K562 (cell line): ENCODE measurements around the gene SMCHD1. TPM values are rescaled to one million over a fixed set of nuclear protein-coding genes. Genes with fewer than 3 reads are reported as not detected.

Experiments used
- ATAC-seq: fragments of 200-7000 bp; cut with Tn5 transposase; 3 replicates; pipeline ENCODE4 v1.9.1; 2020; ENCODE audit warnings: moderate library complexity
- BruUV-seq: library from RNA; stranded (reverse); fragments of 400-500 nt; replicated peaks from 2 replicates; lab custom pipeline; 2021; lab: Mats Ljungman, UMichigan
- CTCF ChIA-PET: fragments of 300-600 bp; formaldehyde crosslinking; extraction: SDS; loops from one replicate; lab custom pipeline; 2021; ENCODE audit warnings: low intra/inter-chr PET ratio; lab: Yijun Ruan, JAX
- POLR2A ChIA-PET: fragments of 300-600, 350-650 bp; sonication (Branson Sonifier 250); formaldehyde crosslinking; extraction: SDS; loops from one replicate; lab custom pipeline; 2021; ENCODE audit warnings: antibody characterized with exemption, inconsistent platforms; lab: Yijun Ruan, JAX
- DNase-seq, 4 experiments: peaks; one replicate each; pipeline versions ENCODE4 v3.0.0 to v3.0.0-alpha.2; 2011 to 2018; ENCODE audit warnings: low spot score in 3 of 4, mixed read lengths in 3 of 4; ENCODE audit errors: extremely low read depth in 1 of 4
- FAIRE-seq: peaks from 2 replicates; lab custom pipeline; 2011; peaks lifted over from hg19 to GRCh38; lab: Jason Lieb, UNC
- H2AFZ ChIP-seq: 2 replicates; pipeline ENCODE4 v1.6.0; 2011; ENCODE audit warnings: low read depth, low read length, control low read depth, inconsistent platforms
- H3K27ac ChIP-seq: fragments of 200-600 bp; 3 replicates; pipeline ENCODE4 v1.8.0; 2011; ENCODE audit warnings: low read depth, mild to moderate bottlenecking, control low read depth, inconsistent platforms, low read length, moderate library complexity, mixed read lengths; ENCODE audit errors: extremely low read depth
- H3K27me3 ChIP-seq, 2 experiments: fragments of 300-600 bp in 1 of 2; 2 replicates in 1 of 2; 3 replicates in 1 of 2; pipeline versions ENCODE4 v1.6.0 to v1.8.0; 2011; ENCODE audit warnings: inconsistent platforms in 2 of 2, low read length in 2 of 2, mild to moderate bottlenecking in 1 of 2, mixed read lengths in 1 of 2, moderate library complexity in 1 of 2; ENCODE audit not compliant: control insufficient read depth in 2 of 2, insufficient read depth in 2 of 2
- H3K36me3 ChIP-seq: fragments of 300-600 bp; 3 replicates; pipeline ENCODE4 v1.8.0; 2011; ENCODE audit warnings: mild to moderate bottlenecking, low read length, inconsistent platforms; ENCODE audit not compliant: control insufficient read depth, insufficient read depth
- H3K4me1 ChIP-seq, 2 experiments: fragments of 200-600 bp in 1 of 2; replicated peaks in 1 of 2; 2 replicates in 1 of 2; 3 replicates in 1 of 2; pipeline versions ENCODE4 v1.5.1 to v1.8.0; 2011; ENCODE audit warnings: inconsistent platforms in 2 of 2, low read length in 2 of 2, mild to moderate bottlenecking in 1 of 2, mixed read lengths in 1 of 2, moderate library complexity in 1 of 2; ENCODE audit not compliant: control insufficient read depth in 2 of 2, insufficient read depth in 2 of 2
- H3K4me2 ChIP-seq: 2 replicates; pipeline ENCODE4 v1.6.1; 2011; ENCODE audit warnings: low read length, control low read depth, inconsistent platforms, mixed read lengths; ENCODE audit not compliant: insufficient read depth
- H3K4me3 ChIP-seq: fragments of 200-600 bp; sonication (generic), shearing (Covaris generic); 2 replicates; pipeline ENCODE4 v1.5.1; 2016; ENCODE audit warnings: control low read depth, inconsistent platforms
- H3K79me2 ChIP-seq: fragments of 200-600 bp; 3 replicates; pipeline ENCODE4 v1.8.0; 2011; ENCODE audit warnings: low read length, inconsistent platforms; ENCODE audit not compliant: control insufficient read depth, insufficient read depth
- H3K9ac ChIP-seq, 2 experiments: 2 replicates each; pipeline versions ENCODE4 v1.6.0 to v1.6.1; 2011; ENCODE audit warnings: low read depth in 2 of 2, low read length in 2 of 2, control low read depth in 1 of 2, inconsistent platforms in 1 of 2, mild to moderate bottlenecking in 1 of 2, mixed read lengths in 1 of 2; ENCODE audit not compliant: insufficient read depth in 1 of 2
- H3K9me1 ChIP-seq: one replicate; pipeline ENCODE4 v1.6.0; 2011; ENCODE audit warnings: inconsistent platforms, mild to moderate bottlenecking, low read length, moderate library complexity; ENCODE audit not compliant: control insufficient read depth, insufficient read depth
- H3K9me3 ChIP-seq: replicated peaks from 2 replicates; pipeline ENCODE4 v1.5.1; 2011; ENCODE audit warnings: low read depth, low read length, inconsistent platforms; ENCODE audit not compliant: control insufficient read depth, insufficient read depth
- H4K20me1 ChIP-seq: replicated peaks from 2 replicates; pipeline ENCODE4 v1.6.1; 2011; ENCODE audit warnings: low read length, inconsistent platforms, mixed read lengths; ENCODE audit not compliant: control insufficient read depth, insufficient read depth
- CC2D1A ChIP-seq: fragments of 450-650 bp; IDR thresholded peaks from 2 replicates; pipeline ENCODE4 v1.6.1; 2017; ENCODE audit warnings: mild to moderate bottlenecking
- E2F6 ChIP-seq, 2 experiments: IDR thresholded peaks; 2 replicates each; pipeline ENCODE4 v1.6.1; 2011; ENCODE audit warnings: borderline replicate concordance in 1 of 2, control low read depth in 1 of 2, low read depth in 1 of 2, low read length in 1 of 2, mild to moderate bottlenecking in 1 of 2, mixed read lengths in 1 of 2, moderate library complexity in 1 of 2; ENCODE audit not compliant: insufficient read depth in 1 of 2, insufficient read length in 1 of 2, poor library complexity in 1 of 2, severe bottlenecking in 1 of 2; ENCODE audit errors: extremely low read depth in 1 of 2
- MCM5 ChIP-seq: fragments of 450-650 bp; IDR thresholded peaks from 2 replicates; pipeline ENCODE4 v1.6.1; 2016; ENCODE audit warnings: low read depth
- NFIX ChIP-seq: fragments of 250-450 bp; sonication (Bioruptor Pico); IDR thresholded peaks from 2 replicates; pipeline ENCODE4 v1.4.0; 2020; ENCODE audit warnings: low read depth, mild to moderate bottlenecking, moderate library complexity
- RBM25 ChIP-seq: fragments of 200-400 bp; formaldehyde crosslinking; IDR thresholded peaks from 2 replicates; pipeline ENCODE4 v1.6.1; 2018; ENCODE audit warnings: low read length, low read depth, moderate library complexity; ENCODE audit not compliant: severe bottlenecking
- TGIF2 ChIP-seq: sonication (generic); formaldehyde crosslinking; IDR thresholded peaks from 2 replicates; pipeline ENCODE4 v1.8.1; 2022; ENCODE audit warnings: mild to moderate bottlenecking, missing genetic modification reagents, moderate library complexity
- ZNF431 ChIP-seq: sonication (generic); formaldehyde crosslinking; IDR thresholded peaks from 2 replicates; pipeline ENCODE4 v1.8.0; 2022; ENCODE audit warnings: mild to moderate bottlenecking, missing genetic modification reagents
- WGBS: fragments of 100-300 bp; shearing (Covaris generic); methylation state at CpG from one replicate; pipeline ENCODE4 v1.1.6; 2016; ENCODE audit warnings: low coverage, mixed read lengths; ENCODE audit not compliant: insufficient coverage; ENCODE audit errors: missing lambda C conversion rate; 5-methylcytosine and 5-hydroxymethylcytosine counted together
- in situ Hi-C: fragments of 300-500 bp; cut with MboI; formaldehyde crosslinking; loops from 4 replicates; pipeline ENCODE4 v1.15.0; 2018; ENCODE audit warnings: inconsistent platforms, mixed read lengths
- intact Hi-C: fragments of 100-400 bp; cut with micrococcal nuclease; formaldehyde crosslinking; loops from 2 replicates; pipeline ENCODE4 v1.14.2; 2022
- polyA plus RNA-seq, 8 experiments: library from polyadenylated mRNA; depleted of rRNA in 4 of 8; stranded (reverse) in 5 of 8; unstranded in 3 of 8; fragments of >200 nt; fragmentation: Nextera tagmentation in 2 of 8; fragmentation: Illumina TruSeq in 1 of 8; extraction: Ambion mirVana in 2 of 8; extraction: Trizol in 1 of 8; gene quantifications; 2 replicates each; pipeline versions ENCODE4 v1.2.1 to v1.2.3, GENCODE V29; 2011 to 2014; ENCODE audit warnings: inconsistent platforms in 1 of 8, missing spikeins in 1 of 8
- total RNA-seq, 7 experiments: library from RNA; depleted of rRNA in 6 of 7; stranded (reverse); fragments of >200 nt in 6 of 7; fragmentation: Illumina TruSeq in 2 of 7; extraction: Trizol in 2 of 7; gene quantifications; 2 replicates each; pipeline versions ENCODE4 v1.2.1 to v1.2.3, GENCODE V29; 2011 to 2021; ENCODE audit warnings: low replicate concordance in 1 of 7

The SMCHD1 gene
- total and polyA plus RNA-seq, 9 of the 15 experiments (the other 6 are each of a cell fraction or from before 2014, with no cell fraction given) = 6.3 to 144 (median 72.7) TPM

- no peak overlapping the region for H2AFZ ChIP-seq
- in situ Hi-C loops (no loop called here), intact Hi-C loops (no loop called here)
- H3K79me2 ChIP-seq = peaks cover 19% of the 10 kb centered on the region; the same call in 1 of the 3 replicates
- H3K4me1 ChIP-seq = no peaks in the 10 kb centered on the region
- no peaks in the 10 kb centered on the region for H3K27me3 ChIP-seq
- no peaks in the 10 kb centered on the region for H3K9me1 ChIP-seq
- no peak overlapping the region for H3K4me2 ChIP-seq
- H3K36me3 ChIP-seq = peaks cover 90% of the 10 kb centered on the region
- ChIA-PET CTCF (no interaction called here), POLR2A (no interaction called here)
- no TSS peak for BruUV-seq
- TF ChIP-seq TGIF2 (no peak), ZNF431 (no peak), RBM25 (no peak), MCM5 (no peak), CC2D1A (no peak), E2F6 (IDR thresholded peaks at IDR 0.05; ENCODE audit: borderline replicate concordance in 1 of 2, extremely low read depth in 1 of 2, insufficient read depth in 1 of 2, insufficient read length in 1 of 2, low read depth in 1 of 2, low read length in 1 of 2, poor library complexity in 1 of 2, severe bottlenecking in 1 of 2) (no peak), NFIX (CRISPR knock-in tag) (no peak)
- no peak overlapping the region for H3K9ac ChIP-seq
- WGBS = 69% methylated on average over 4 of the region's 4 CpGs
- no peak for ATAC-seq
- no peak for FAIRE-seq
- H4K20me1 ChIP-seq = no peaks in the 10 kb centered on the region
- DNase-seq = no peak
- H3K4me3 ChIP-seq = no peak overlapping the region
- H3K27ac ChIP-seq = no peak overlapping the region
- H3K9me3 ChIP-seq = no peaks in the 10 kb centered on the region
Measured at GRCh38 chr18:2709316-2709715, 53.8 kb downstream of the SMCHD1 start.
